Loucy (cell line): Measurements from ENCODE around the gene OR5B2.

ENCODE experiments used
- H2AFZ ChIP-seq: fragments of 200-600 bp; sonication (generic); 2 replicates; pipeline ENCODE4 v1.6.0; 2016; ENCODE audit warnings: antibody characterized with exemption, mild to moderate bottlenecking, low read length, moderate library complexity
- H3F3A ChIP-seq: fragments of 200-600 bp; 2 replicates; pipeline ENCODE4 v1.6.0; 2016; ENCODE audit warnings: antibody characterized with exemption, low read depth, mild to moderate bottlenecking
- H3K27me3 ChIP-seq: fragments of 200-600 bp; sonication (generic); 2 replicates; pipeline ENCODE4 v1.6.1; 2014; ENCODE audit warnings: low read length, mild to moderate bottlenecking; ENCODE audit not compliant: insufficient read depth, poor library complexity, severe bottlenecking
- H3K36me3 ChIP-seq: fragments of 200-600 bp; sonication (generic); 2 replicates; pipeline ENCODE4 v1.6.1; 2016; ENCODE audit warnings: low read length; ENCODE audit not compliant: insufficient read depth
- H3K4me1 ChIP-seq: fragments of 200-600 bp; sonication (generic); 2 replicates; pipeline ENCODE4 v1.5.1; 2014; ENCODE audit warnings: low read length, mild to moderate bottlenecking; ENCODE audit not compliant: insufficient read depth, poor library complexity, severe bottlenecking
- H3K4me2 ChIP-seq: fragments of 200-600 bp; sonication (generic); 2 replicates; pipeline ENCODE4 v1.6.0; 2014; ENCODE audit warnings: antibody characterized with exemption, low read length, low read depth, mild to moderate bottlenecking; ENCODE audit not compliant: poor library complexity, severe bottlenecking
- H3K4me3 ChIP-seq: fragments of 200-600 bp; sonication (generic); 2 replicates; pipeline ENCODE4 v1.5.1; 2014; ENCODE audit warnings: low read length, mild to moderate bottlenecking, mixed read lengths; ENCODE audit not compliant: poor library complexity, severe bottlenecking
- H3K79me2 ChIP-seq: fragments of 200-600 bp; sonication (generic); 2 replicates; pipeline ENCODE4 v1.6.1; 2014; ENCODE audit warnings: low read length; ENCODE audit not compliant: insufficient read depth
- H3K9ac ChIP-seq: fragments of 200-600 bp; sonication (generic); 2 replicates; pipeline ENCODE4 v1.6.0; 2014; ENCODE audit warnings: mild to moderate bottlenecking, low read depth, low read length, moderate library complexity; ENCODE audit not compliant: poor library complexity, severe bottlenecking
- H3K9me2 ChIP-seq: fragments of 200-600 bp; sonication (generic); replicated peaks from 2 replicates; pipeline ENCODE4 v1.6.1; 2016; ENCODE audit warnings: low read depth, low read length, mixed read lengths
- H3K9me3 ChIP-seq: fragments of 200-600 bp; sonication (generic); 2 replicates; pipeline ENCODE4 v1.6.1; 2014; ENCODE audit warnings: mild to moderate bottlenecking, antibody characterized with exemption, low read length, low read depth; ENCODE audit not compliant: insufficient read depth
- H4K20me1 ChIP-seq: fragments of 200-600 bp; sonication (generic); 2 replicates; pipeline ENCODE4 v1.6.0; 2014; ENCODE audit warnings: antibody characterized with exemption, low read length, mild to moderate bottlenecking; ENCODE audit not compliant: insufficient read depth, poor library complexity, severe bottlenecking
- EZH2phosphoT487 ChIP-seq: fragments of 200-600 bp; IDR thresholded peaks from 2 replicates; pipeline ENCODE4 v1.6.1; 2018; ENCODE audit warnings: antibody characterized with exemption, mild to moderate bottlenecking, moderate library complexity, borderline replicate concordance
- TF ChIP-seq, protein P1 (sequence below): fragments of 200-600 bp; sonication (generic); conservative IDR thresholded peaks from 2 replicates; pipeline ENCODE4 v1.5.1; 2014; ENCODE audit warnings: mild to moderate bottlenecking, antibody characterized with exemption, low read length

Gene OR5B2

DNA sequence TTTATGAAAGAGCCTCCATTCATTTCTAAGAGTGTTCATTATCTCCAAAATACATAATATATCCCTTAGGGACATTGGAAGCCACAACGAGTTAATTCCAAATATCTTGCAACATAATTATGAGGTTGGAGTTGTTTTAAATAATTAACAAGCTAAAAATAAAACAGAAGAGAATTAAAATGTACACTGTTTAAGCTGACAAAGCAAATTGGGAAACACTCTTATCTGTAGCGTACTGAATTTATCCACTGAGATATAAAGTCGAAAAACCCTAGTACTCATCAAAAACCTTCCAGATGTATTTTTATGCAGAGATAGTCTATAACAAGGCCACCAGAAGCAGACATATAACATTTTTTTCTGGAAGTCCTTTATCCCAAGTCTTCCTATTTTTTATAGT lies 6.3 kb upstream of the OR5B2 start:
- no peak overlapping the region for H3K4me3 ChIP-seq
- no peaks in the 10 kb centered on the region for H3K9me2 ChIP-seq
- TF ChIP-seq, protein P1, sequence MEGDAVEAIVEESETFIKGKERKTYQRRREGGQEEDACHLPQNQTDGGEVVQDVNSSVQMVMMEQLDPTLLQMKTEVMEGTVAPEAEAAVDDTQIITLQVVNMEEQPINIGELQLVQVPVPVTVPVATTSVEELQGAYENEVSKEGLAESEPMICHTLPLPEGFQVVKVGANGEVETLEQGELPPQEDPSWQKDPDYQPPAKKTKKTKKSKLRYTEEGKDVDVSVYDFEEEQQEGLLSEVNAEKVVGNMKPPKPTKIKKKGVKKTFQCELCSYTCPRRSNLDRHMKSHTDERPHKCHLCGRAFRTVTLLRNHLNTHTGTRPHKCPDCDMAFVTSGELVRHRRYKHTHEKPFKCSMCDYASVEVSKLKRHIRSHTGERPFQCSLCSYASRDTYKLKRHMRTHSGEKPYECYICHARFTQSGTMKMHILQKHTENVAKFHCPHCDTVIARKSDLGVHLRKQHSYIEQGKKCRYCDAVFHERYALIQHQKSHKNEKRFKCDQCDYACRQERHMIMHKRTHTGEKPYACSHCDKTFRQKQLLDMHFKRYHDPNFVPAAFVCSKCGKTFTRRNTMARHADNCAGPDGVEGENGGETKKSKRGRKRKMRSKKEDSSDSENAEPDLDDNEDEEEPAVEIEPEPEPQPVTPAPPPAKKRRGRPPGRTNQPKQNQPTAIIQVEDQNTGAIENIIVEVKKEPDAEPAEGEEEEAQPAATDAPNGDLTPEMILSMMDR, result no peak
- no peak for TF ChIP-seq EZH2phosphoT487
- H3K36me3 ChIP-seq, result no peaks in the 10 kb centered on the region
- no peak overlapping the region for H3K4me2 ChIP-seq
- H3K9ac ChIP-seq, result no peak overlapping the region
- no peaks in the 10 kb centered on the region for H3K4me1 ChIP-seq
- no peaks in the 10 kb centered on the region for H3K27me3 ChIP-seq
- H3K9me3 ChIP-seq, result no peaks in the 10 kb centered on the region
- H4K20me1 ChIP-seq, result no peaks in the 10 kb centered on the region
- H2AFZ ChIP-seq, result no peak overlapping the region
- no peaks in the 10 kb centered on the region for H3K79me2 ChIP-seq
- no peaks in the 10 kb centered on the region for H3F3A ChIP-seq

DNA sequence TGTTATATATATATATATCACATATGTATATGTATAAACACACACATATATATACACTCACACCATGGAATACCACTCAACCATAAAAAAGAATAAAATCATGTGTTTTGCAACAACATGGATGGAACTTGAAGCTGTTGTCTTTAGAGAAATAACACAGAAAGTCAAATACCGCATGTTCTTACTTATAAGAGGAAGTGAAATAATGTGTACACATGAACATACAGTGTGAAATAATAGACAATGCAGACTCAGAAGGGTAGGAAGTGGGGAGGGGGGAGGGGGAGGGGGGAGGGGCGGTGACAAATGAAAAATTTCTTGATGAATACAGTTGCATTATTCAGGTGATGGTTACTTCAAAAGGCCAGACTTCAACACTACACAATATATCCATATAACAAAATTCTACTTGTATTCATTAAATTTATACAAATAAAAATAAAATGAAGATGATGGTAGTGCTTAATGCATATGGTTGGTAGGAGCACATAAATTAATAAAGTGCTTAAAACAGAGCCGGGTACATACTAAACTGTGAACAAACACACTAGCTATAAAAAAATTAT lies 5.8 kb upstream of the OR5B2 start:
- Histone ChIP-seq H3K79me2 (no peaks in the 10 kb centered on the region), H3K9me3 (no peaks in the 10 kb centered on the region), H3K36me3 (no peaks in the 10 kb centered on the region), H3K4me1 (no peaks in the 10 kb centered on the region), H3K4me2 (no peak overlapping the region), H4K20me1 (no peaks in the 10 kb centered on the region), H3K9me2 (no peaks in the 10 kb centered on the region), H3K4me3 (no peak overlapping the region), H3K9ac (no peak overlapping the region), H2AFZ (no peak overlapping the region), H3F3A (no peaks in the 10 kb centered on the region), H3K27me3 (no peaks in the 10 kb centered on the region)
- no peak for TF ChIP-seq EZH2phosphoT487
- TF ChIP-seq, protein P1, result no peak

DNA sequence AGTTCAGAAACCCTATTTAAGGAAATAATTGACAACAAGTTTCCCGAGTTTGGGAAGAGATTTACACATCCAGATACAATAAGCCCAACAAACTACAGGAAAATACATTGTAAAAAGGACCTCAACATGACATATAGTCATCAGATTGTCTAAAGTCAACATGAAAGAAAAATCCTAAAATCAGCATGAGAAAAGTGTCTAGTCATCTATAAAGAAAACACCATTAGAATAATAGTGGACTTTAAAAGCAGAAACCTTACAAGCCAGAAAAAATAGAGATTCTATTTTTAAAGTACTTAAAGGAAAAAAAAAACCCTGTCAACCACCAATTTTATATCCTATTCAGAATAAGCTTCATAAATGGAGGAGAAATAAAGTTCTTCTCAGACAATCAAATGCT lies 1.4 kb upstream of the OR5B2 start:
- Histone ChIP-seq H3K4me3 (no peak overlapping the region), H3K27me3 (no peaks in the 10 kb centered on the region), H4K20me1 (no peaks in the 10 kb centered on the region)

More for the DNA sequence above, 1.4 kb upstream of the OR5B2 start:
- H3K9me3 ChIP-seq, result no peaks in the 10 kb centered on the region
- H3K9me2 ChIP-seq, result no peaks in the 10 kb centered on the region
- H3K79me2 ChIP-seq, result no peaks in the 10 kb centered on the region
- H3K4me1 ChIP-seq, result no peaks in the 10 kb centered on the region
- no peak for TF ChIP-seq EZH2phosphoT487
- TF ChIP-seq, protein P1, result no peak
- H3K36me3 ChIP-seq, result no peaks in the 10 kb centered on the region
- H2AFZ ChIP-seq, result no peak overlapping the region
- H3K9ac ChIP-seq, result no peak overlapping the region
- no peak overlapping the region for H3K4me2 ChIP-seq
- no peaks in the 10 kb centered on the region for H3F3A ChIP-seq
